Fibroblast of lung (primary cell): ENCODE results near the gene CHAF1B. TPM values are rescaled to one million over a fixed set of nuclear protein-coding genes. Genes with fewer than 3 reads are reported as not detected.

Experiments
- DNase-seq, 2 donors: peaks; one replicate each; pipeline versions ENCODE4 v3.0.0 to v3.0.0-alpha.2; 2010; ENCODE audit warnings: low read depth in 2 of 2
- H2AFZ ChIP-seq: 2 replicates; pipeline ENCODE4 v1.5.1; 2012; ENCODE audit warnings: low read length, control low read depth, inconsistent platforms
- H3K27ac ChIP-seq: 2 replicates; pipeline ENCODE4 v1.5.1; 2011; ENCODE audit warnings: low read length, control low read depth; ENCODE audit not compliant: insufficient read depth
- H3K27me3 ChIP-seq: 2 replicates; pipeline ENCODE4 v1.5.1; 2011; ENCODE audit warnings: mild to moderate bottlenecking, low read length; ENCODE audit not compliant: control insufficient read depth, insufficient read depth
- H3K36me3 ChIP-seq: 2 replicates; pipeline ENCODE4 v1.5.1; 2011; ENCODE audit warnings: low read length; ENCODE audit not compliant: control insufficient read depth, insufficient read depth
- H3K4me1 ChIP-seq: 2 replicates; pipeline ENCODE4 v1.5.1; 2011; ENCODE audit warnings: low read length; ENCODE audit not compliant: control insufficient read depth, insufficient read depth; ENCODE audit errors: extremely low read depth
- H3K4me2 ChIP-seq: 2 replicates; pipeline ENCODE4 v1.5.1; 2011; ENCODE audit warnings: low read length, control low read depth; ENCODE audit not compliant: insufficient read depth; ENCODE audit errors: extremely low read depth
- H3K4me3 ChIP-seq, 4 experiments: fragments of 200-600 bp in 1 of 4; sonication (generic) in 1 of 4; replicated peaks in 1 of 4; 2 replicates each; pipeline ENCODE4 v1.5.1; 2011 to 2016; ENCODE audit warnings: low read length in 4 of 4, low read depth in 3 of 4, mild to moderate bottlenecking in 3 of 4, control low read depth in 2 of 4, inconsistent platforms in 1 of 4, mixed read lengths in 1 of 4; ENCODE audit not compliant: insufficient read depth in 1 of 4; ENCODE audit errors: control extremely low read depth in 1 of 4
- H3K79me2 ChIP-seq: 2 replicates; pipeline ENCODE4 v1.5.1; 2012; ENCODE audit warnings: mild to moderate bottlenecking, low read length, inconsistent platforms; ENCODE audit not compliant: control insufficient read depth, insufficient read depth
- H3K9ac ChIP-seq: 2 replicates; pipeline ENCODE4 v1.5.1; 2011; ENCODE audit warnings: mild to moderate bottlenecking, low read length, control low read depth; ENCODE audit not compliant: insufficient read depth
- H3K9me3 ChIP-seq: 2 replicates; pipeline ENCODE4 v1.5.1; 2012; ENCODE audit warnings: low read depth, low read length; ENCODE audit not compliant: control insufficient read depth, insufficient read depth
- H4K20me1 ChIP-seq: 2 replicates; pipeline ENCODE4 v1.5.1; 2011; ENCODE audit warnings: low read length; ENCODE audit not compliant: control insufficient read depth, insufficient read depth; ENCODE audit errors: extremely low read depth
- CTCF ChIP-seq, 2 donors: IDR thresholded peaks in 1 of 2; conservative IDR thresholded peaks in 1 of 2; 1 replicate in 1 of 2; 2 replicates in 1 of 2; pipeline ENCODE4 v1.5.1; 2011 to 2012; ENCODE audit warnings: low read length in 2 of 2, control low read depth in 1 of 2, inconsistent platforms in 1 of 2, low read depth in 1 of 2, mild to moderate bottlenecking in 1 of 2
- EZH2 ChIP-seq: IDR thresholded peaks from 2 replicates; pipeline ENCODE4 v1.5.1; 2012; ENCODE audit warnings: low read length, control low read depth, mild to moderate bottlenecking; ENCODE audit errors: missing control alignments
- polyA plus RNA-seq, 2 donors: library from polyadenylated mRNA; depleted of rRNA in 1 of 2; stranded (reverse) in 1 of 2; unstranded in 1 of 2; fragments of >200 nt; gene quantifications; 2 replicates each; pipeline ENCODE4 v1.2.1, GENCODE V29; 2011 to 2012; ENCODE audit warnings: missing spikeins in 1 of 2
- total RNA-seq: library from RNA; depleted of rRNA; stranded (reverse); fragments of >200 nt; gene quantifications from 2 replicates; pipeline ENCODE4 v1.2.1, GENCODE V29; 2014

Gene CHAF1B
- total and polyA plus RNA-seq, 2 donors (not counting 1 experiment from before 2014, with no cell fraction given), result 0.99 to 5.2 TPM

DNA sequence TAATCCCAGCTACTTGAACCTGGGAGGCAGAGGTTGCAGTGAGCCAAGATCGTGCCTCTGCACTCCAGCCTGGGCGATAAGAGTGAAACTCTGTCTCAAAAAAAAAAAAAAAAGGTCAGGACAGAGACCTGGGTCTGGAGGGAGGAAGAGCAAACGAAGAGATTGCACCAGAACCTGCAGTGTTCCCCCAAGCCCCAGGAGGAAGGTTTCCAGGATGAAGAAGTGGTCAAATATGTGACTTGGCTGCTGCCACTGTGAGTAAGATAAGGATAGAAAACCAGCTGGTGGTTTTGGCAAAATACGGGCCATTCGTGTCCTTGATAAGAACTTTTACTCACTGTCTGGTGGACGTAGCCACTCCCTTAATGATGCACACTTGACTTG lies 52.5 kb downstream of the CHAF1B start:
- no peak overlapping the region for H3K27ac ChIP-seq

GRCh38 chr21:36441715-36442114 lies 56.5 kb downstream of the CHAF1B start:
- TF ChIP-seq EZH2, result no peak
- TF ChIP-seq CTCF (conservative IDR thresholded peaks at IDR 0.05 in 1 of 2, IDR thresholded peaks at IDR 0.05 in 1 of 2; ENCODE audit: low read depth in 1 of 2, low read length in 2 of 2), result no peak
- Histone ChIP-seq H3K36me3 (no peaks in the 10 kb centered on the region), H3K9me3 (no peaks in the 10 kb centered on the region), H4K20me1 (no peaks in the 10 kb centered on the region), H3K4me2 (no peak overlapping the region), H3K4me1 (no peaks in the 10 kb centered on the region), H3K27ac (no peak overlapping the region), H3K27me3 (no peaks in the 10 kb centered on the region), H2AFZ (no peak overlapping the region), H3K9ac (no peak overlapping the region), H3K4me3 (no peak overlapping the region), H3K79me2 (no peaks in the 10 kb centered on the region)
- DNase-seq, result no peak

More for the DNA sequence above, 52.5 kb downstream of the CHAF1B start:
- Histone ChIP-seq H3K9me3 (no peaks in the 10 kb centered on the region), H3K4me2 (no peak overlapping the region), H3K9ac (no peak overlapping the region), H2AFZ (no peak overlapping the region), H3K4me1 (no peaks in the 10 kb centered on the region), H4K20me1 (no peaks in the 10 kb centered on the region), H3K79me2 (no peaks in the 10 kb centered on the region), H3K4me3 (no peak overlapping the region), H3K27me3 (no peaks in the 10 kb centered on the region), H3K36me3 (no peaks in the 10 kb centered on the region)
- DNase-seq, result peak; percentile 57 to 99
- TF ChIP-seq CTCF (conservative IDR thresholded peaks at IDR 0.05 in 1 of 2, IDR thresholded peaks at IDR 0.05 in 1 of 2; ENCODE audit: low read depth in 1 of 2, low read length in 2 of 2), result no peak
- no peak for TF ChIP-seq EZH2

DNA sequence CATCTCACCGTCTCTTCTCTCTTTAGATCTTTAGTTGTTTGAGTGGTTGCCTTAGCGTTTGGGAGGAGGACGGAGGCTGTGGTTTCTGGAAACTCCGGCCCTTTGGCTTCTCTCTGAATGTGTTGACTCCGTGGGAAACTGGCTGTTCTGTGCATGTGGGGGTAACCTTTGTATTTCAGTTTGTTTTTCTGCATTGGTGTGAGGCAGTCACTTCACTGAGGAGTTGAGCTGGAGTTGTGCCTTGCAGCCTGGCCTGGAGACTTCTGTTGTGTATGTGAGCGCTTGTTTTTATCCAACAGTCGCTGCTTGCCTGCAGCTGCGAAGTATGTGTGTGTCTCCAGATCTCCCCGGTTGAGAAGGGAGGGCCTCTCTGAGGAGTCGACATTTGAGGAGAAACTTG lies 61.1 kb downstream of the CHAF1B start:
- H3K4me3 ChIP-seq, result no peak overlapping the region
- H2AFZ ChIP-seq, result peak overlapping the region; percentile 26
- no peaks in the 10 kb centered on the region for H3K4me1 ChIP-seq
- no peaks in the 10 kb centered on the region for H3K79me2 ChIP-seq
- no peaks in the 10 kb centered on the region for H3K9me3 ChIP-seq
- H3K4me2 ChIP-seq, result no peak overlapping the region
- TF ChIP-seq EZH2, result no peak
- TF ChIP-seq CTCF (conservative IDR thresholded peaks at IDR 0.05 in 1 of 2, IDR thresholded peaks at IDR 0.05 in 1 of 2; ENCODE audit: low read depth in 1 of 2, low read length in 2 of 2), result no peak
- no peak overlapping the region for H3K9ac ChIP-seq
- H3K27ac ChIP-seq, result no peak overlapping the region
- no peaks in the 10 kb centered on the region for H3K36me3 ChIP-seq
- H4K20me1 ChIP-seq, result no peaks in the 10 kb centered on the region
- no peaks in the 10 kb centered on the region for H3K27me3 ChIP-seq
- peak in 1 of 2 donors; percentile 57 for DNase-seq
